ENCODE data around the gene HAT1. TPM values are rescaled to one million over a fixed set of nuclear protein-coding genes. Genes with fewer than 3 reads are reported as not detected.

HAT1 gene
- total RNA-seq, 1 donor = 31.1 TPM

DNA sequence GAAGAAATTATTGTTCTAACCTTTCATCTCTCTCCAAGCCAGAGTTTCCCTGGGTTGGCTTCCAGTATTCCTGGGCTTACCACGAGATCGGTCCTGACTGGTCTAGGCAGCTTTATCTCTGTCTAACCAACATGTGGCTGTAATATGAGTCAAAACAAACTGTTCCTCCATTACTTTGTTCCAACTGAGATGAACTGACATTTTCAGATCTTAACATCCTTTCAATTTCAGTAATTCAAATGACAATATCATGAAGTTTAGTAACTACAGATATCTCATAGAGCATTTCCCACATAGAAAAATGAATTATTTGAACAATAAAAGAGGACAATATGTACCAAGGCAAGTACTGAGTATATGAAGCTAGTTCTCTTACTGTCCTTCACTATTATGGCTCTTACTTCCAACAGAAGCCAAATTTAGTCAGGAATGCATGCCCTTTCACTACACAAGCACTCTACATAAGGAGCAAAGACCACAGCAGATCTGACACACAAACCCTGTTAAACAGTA is 43.7 kb upstream of the HAT1 start:
- peaks cover 20% of the 10 kb centered on the region for H3K79me2 ChIP-seq (ENCODE audit: insufficient read depth, low read length)
- no peak overlapping the region for H2AFZ ChIP-seq (ENCODE audit: low read length)
- H3K4me1 ChIP-seq (ENCODE audit: insufficient read depth, low read length) = peaks cover 26% of the 10 kb centered on the region
- H4K20me1 ChIP-seq (ENCODE audit: insufficient read depth, low read length) = peaks cover 7% of the 10 kb centered on the region
- H3K9me3 ChIP-seq (ENCODE audit: low read depth, low read length) = no peaks in the 10 kb centered on the region
- H3K4me3 ChIP-seq (ENCODE audit: insufficient read depth, low read length) = peak overlapping the region; percentile 23
- no peaks in the 10 kb centered on the region for H3K27me3 ChIP-seq (ENCODE audit: insufficient read depth, low read length)
- TF ChIP-seq CTCF (IDR thresholded peaks at IDR 0.05; ENCODE audit: extremely low read depth, low read depth, low read length) = no peak
- DNase-seq (ENCODE audit: insufficient read length, low spot score, missing footprints) = peak; percentile 68
- peaks cover 7% of the 10 kb centered on the region for H3K36me3 ChIP-seq (ENCODE audit: insufficient read depth, low read length)
- peak overlapping the region; percentile 68 for H3K27ac ChIP-seq (ENCODE audit: low read depth, low read length)
- peak overlapping the region; percentile 66 for H3K4me2 ChIP-seq (ENCODE audit: insufficient read depth, low read length)

DNA sequence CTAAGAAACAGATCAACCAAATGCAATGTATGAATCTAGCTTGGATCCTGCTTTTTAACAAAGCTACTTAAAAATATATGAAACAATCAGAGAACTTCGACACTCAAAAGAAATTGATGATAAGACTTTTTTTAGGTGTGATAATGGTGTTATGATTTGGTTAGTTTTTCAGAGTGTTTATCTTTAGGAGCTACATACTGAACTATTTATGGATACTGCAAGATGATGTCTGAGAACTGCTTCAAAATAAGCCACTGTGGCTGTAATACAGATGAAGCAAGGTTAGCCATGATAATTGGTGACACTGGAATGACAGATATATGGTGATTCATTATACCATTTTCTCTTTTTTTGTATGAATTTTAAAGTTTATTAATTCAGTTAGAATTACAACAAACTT is 42.4 kb upstream of the HAT1 start:
- no peak for TF ChIP-seq CTCF (IDR thresholded peaks at IDR 0.05; ENCODE audit: extremely low read depth, low read depth, low read length)
- H3K4me1 ChIP-seq (ENCODE audit: insufficient read depth, low read length) = peaks cover 26% of the 10 kb centered on the region
- no peak for DNase-seq (ENCODE audit: insufficient read length, low spot score, missing footprints)
- H3K36me3 ChIP-seq (ENCODE audit: insufficient read depth, low read length) = peaks cover 5% of the 10 kb centered on the region
- H3K4me3 ChIP-seq (ENCODE audit: insufficient read depth, low read length) = no peak overlapping the region
- no peak overlapping the region for H3K4me2 ChIP-seq (ENCODE audit: insufficient read depth, low read length)
- no peak overlapping the region for H3K27ac ChIP-seq (ENCODE audit: low read depth, low read length)
- H4K20me1 ChIP-seq (ENCODE audit: insufficient read depth, low read length) = peaks cover 4% of the 10 kb centered on the region
- H2AFZ ChIP-seq (ENCODE audit: low read length) = no peak overlapping the region
- H3K27me3 ChIP-seq (ENCODE audit: insufficient read depth, low read length) = no peaks in the 10 kb centered on the region
- H3K79me2 ChIP-seq (ENCODE audit: insufficient read depth, low read length) = peaks cover 16% of the 10 kb centered on the region
- no peaks in the 10 kb centered on the region for H3K9me3 ChIP-seq (ENCODE audit: low read depth, low read length)

DNA sequence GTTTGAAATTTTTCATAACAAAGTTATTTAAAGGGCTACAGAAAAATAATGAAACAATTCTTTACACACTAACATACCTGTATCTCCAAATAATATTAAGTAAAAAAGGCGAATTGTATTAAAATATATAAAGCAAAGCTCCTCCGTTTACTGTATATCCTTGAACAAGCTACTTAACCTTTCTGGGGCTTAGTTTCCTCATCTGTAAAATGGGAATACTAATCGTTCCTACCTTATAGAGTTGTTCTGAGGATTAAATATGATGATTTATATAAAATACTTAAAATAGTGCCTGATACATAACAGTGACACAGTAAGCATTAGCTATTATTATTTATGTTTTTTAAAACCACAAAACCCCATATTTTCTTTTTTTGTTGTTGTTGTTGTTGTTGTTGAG is 41.5 kb upstream of the HAT1 start:
- DNase-seq (ENCODE audit: insufficient read length, low spot score, missing footprints) = no peak
- H3K27me3 ChIP-seq (ENCODE audit: insufficient read depth, low read length) = no peaks in the 10 kb centered on the region
- H4K20me1 ChIP-seq (ENCODE audit: insufficient read depth, low read length) = peaks cover 3% of the 10 kb centered on the region
- TF ChIP-seq CTCF (IDR thresholded peaks at IDR 0.05; ENCODE audit: extremely low read depth, low read depth, low read length) = no peak
- H3K9me3 ChIP-seq (ENCODE audit: low read depth, low read length) = no peaks in the 10 kb centered on the region
- H3K27ac ChIP-seq (ENCODE audit: low read depth, low read length) = no peak overlapping the region
- peaks cover 26% of the 10 kb centered on the region for H3K4me1 ChIP-seq (ENCODE audit: insufficient read depth, low read length)
- H3K4me2 ChIP-seq (ENCODE audit: insufficient read depth, low read length) = no peak overlapping the region
- H3K36me3 ChIP-seq (ENCODE audit: insufficient read depth, low read length) = no peaks in the 10 kb centered on the region
- H3K4me3 ChIP-seq (ENCODE audit: insufficient read depth, low read length) = no peak overlapping the region
- H2AFZ ChIP-seq (ENCODE audit: low read length) = no peak overlapping the region
- peaks cover 10% of the 10 kb centered on the region for H3K79me2 ChIP-seq (ENCODE audit: insufficient read depth, low read length)

DNA sequence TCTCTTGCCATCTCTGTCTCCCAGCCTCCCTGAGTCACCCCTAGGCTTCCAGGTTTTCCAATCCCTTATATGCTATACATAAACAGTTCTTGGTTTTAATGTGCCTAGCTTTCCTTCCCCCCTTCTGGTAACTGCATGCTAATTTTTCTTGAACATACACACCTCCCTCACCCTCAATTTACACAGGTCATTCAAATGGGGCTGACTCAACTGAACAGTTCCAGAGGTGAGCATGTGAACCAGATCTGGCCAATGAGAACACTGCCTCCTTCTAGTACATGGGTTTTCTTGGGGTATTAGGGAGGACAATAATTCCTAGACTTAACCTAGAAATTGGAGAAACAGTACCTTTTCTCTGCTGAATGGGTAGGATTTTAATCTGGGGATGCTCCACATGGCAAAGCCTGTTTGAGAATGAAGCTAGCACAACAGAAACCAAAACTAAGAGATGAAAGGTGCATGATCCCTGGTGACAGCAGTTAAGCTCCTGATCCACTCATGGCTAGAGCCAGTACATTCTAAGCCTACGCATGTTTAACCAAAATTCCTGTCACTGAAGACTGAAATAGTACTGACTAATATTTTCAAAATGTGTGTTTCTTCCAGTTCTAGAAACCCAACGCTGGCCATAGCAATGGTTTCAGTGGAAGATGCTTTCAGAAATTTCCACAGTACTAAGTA is 40.0 kb upstream of the HAT1 start:
- Histone ChIP-seq H3K79me2 (ENCODE audit: insufficient read depth, low read length) (peaks cover 7% of the 10 kb centered on the region), H3K9me3 (ENCODE audit: low read depth, low read length) (no peaks in the 10 kb centered on the region), H2AFZ (ENCODE audit: low read length) (no peak overlapping the region), H3K4me3 (ENCODE audit: insufficient read depth, low read length) (no peak overlapping the region), H3K27ac (ENCODE audit: low read depth, low read length) (peak overlapping the region; percentile 5), H3K36me3 (ENCODE audit: insufficient read depth, low read length) (no peaks in the 10 kb centered on the region), H3K4me1 (ENCODE audit: insufficient read depth, low read length) (peaks cover 21% of the 10 kb centered on the region), H3K4me2 (ENCODE audit: insufficient read depth, low read length) (peak overlapping the region; percentile 6), H3K27me3 (ENCODE audit: insufficient read depth, low read length) (no peaks in the 10 kb centered on the region), H4K20me1 (ENCODE audit: insufficient read depth, low read length) (peaks cover 3% of the 10 kb centered on the region)
- no peak for DNase-seq (ENCODE audit: insufficient read length, low spot score, missing footprints)
- TF ChIP-seq CTCF (IDR thresholded peaks at IDR 0.05; ENCODE audit: extremely low read depth, low read depth, low read length) = no peak
